Neural cell (in vitro differentiated cells): Measurements from ENCODE around the gene EFCAB6. TPM values are rescaled to one million over a fixed set of nuclear protein-coding genes. Genes with fewer than 3 reads are reported as not detected.

Experiments
- H2AFZ ChIP-seq: fragments of 200-600, 300-800 bp; sonication (generic), shearing (Covaris generic); 2 replicates; pipeline ENCODE4 v1.6.0; 2014; ENCODE audit warnings: low read depth, mild to moderate bottlenecking, antibody characterized with exemption, low read length, moderate library complexity
- H3F3A ChIP-seq: fragments of 200-600 bp; shearing (Covaris generic); 2 replicates; pipeline ENCODE4 v1.6.1; 2016; ENCODE audit warnings: mild to moderate bottlenecking, moderate library complexity, mixed read lengths, antibody characterized with exemption, low read length; ENCODE audit not compliant: insufficient read depth, poor library complexity, severe bottlenecking
- H3K27ac ChIP-seq: fragments of 200-600, 300-800 bp; sonication (generic), shearing (Covaris generic); 2 replicates; pipeline ENCODE4 v1.5.1; 2014; ENCODE audit warnings: mild to moderate bottlenecking, low read length, moderate library complexity
- H3K27me3 ChIP-seq: fragments of 300-800, 200-600 bp; sonication (generic), shearing (Covaris generic); 2 replicates; pipeline ENCODE4 v1.6.0; 2014; ENCODE audit warnings: mild to moderate bottlenecking, low read depth, low read length, moderate library complexity; ENCODE audit not compliant: insufficient read depth
- H3K36me3 ChIP-seq: fragments of 300-800, 200-600 bp; sonication (generic), shearing (Covaris generic); 2 replicates; pipeline ENCODE4 v1.5.1; 2014; ENCODE audit warnings: mild to moderate bottlenecking, antibody characterized with exemption, low read length, moderate library complexity; ENCODE audit not compliant: insufficient read depth
- H3K4me2 ChIP-seq: fragments of 300-800, 200-600 bp; sonication (generic), shearing (Covaris generic); 2 replicates; pipeline ENCODE4 v1.6.0; 2014; ENCODE audit warnings: mild to moderate bottlenecking, low read length
- H3K4me3 ChIP-seq: fragments of 300-800, 200-600 bp; sonication (generic), shearing (Covaris generic); 2 replicates; pipeline ENCODE4 v1.5.1; 2014; ENCODE audit warnings: mild to moderate bottlenecking, low read length, moderate library complexity
- H3K79me2 ChIP-seq: fragments of 200-600 bp; shearing (Covaris generic); replicated peaks from 2 replicates; pipeline ENCODE4 v1.6.0; 2014; ENCODE audit warnings: mild to moderate bottlenecking, low read length, moderate library complexity; ENCODE audit not compliant: insufficient read depth
- H3K9ac ChIP-seq: fragments of 300-800, 200-600 bp; sonication (generic), shearing (Covaris generic); 2 replicates; pipeline ENCODE4 v1.6.1; 2016; ENCODE audit warnings: mild to moderate bottlenecking, low read length, mixed read lengths
- H3K9me2 ChIP-seq: fragments of 200-600 bp; shearing (Covaris generic); 2 replicates; pipeline ENCODE4 v1.6.1; 2016; ENCODE audit warnings: mild to moderate bottlenecking, low read length, mixed read lengths; ENCODE audit not compliant: insufficient read depth
- H3K9me3 ChIP-seq: fragments of 200-600, 300-800 bp; sonication (generic), shearing (Covaris generic); 2 replicates; pipeline ENCODE4 v1.6.1; 2016; ENCODE audit warnings: mild to moderate bottlenecking, mixed run types, low read length, moderate library complexity, mixed read lengths
- H4K20me1 ChIP-seq: fragments of 200-600 bp; shearing (Covaris generic); 2 replicates; pipeline ENCODE4 v1.6.1; 2016; ENCODE audit warnings: mild to moderate bottlenecking, mixed run types; ENCODE audit not compliant: insufficient read depth
- EP300 ChIP-seq: fragments of 450-650 bp; conservative IDR thresholded peaks from 2 replicates; pipeline ENCODE4 v1.6.1; 2014; ENCODE audit warnings: antibody characterized with exemption, mild to moderate bottlenecking, moderate library complexity; ENCODE audit not compliant: poor library complexity, severe bottlenecking
- EZH2 ChIP-seq: fragments of 200-600, 300-800 bp; shearing (Covaris generic), sonication (generic); IDR thresholded peaks from 2 replicates; pipeline ENCODE4 v1.6.1; 2014; ENCODE audit warnings: antibody characterized with exemption, low read length, borderline replicate concordance, mild to moderate bottlenecking; ENCODE audit not compliant: insufficient read depth, poor library complexity, severe bottlenecking
- MXI1 ChIP-seq: fragments of 450-650 bp; conservative IDR thresholded peaks from 2 replicates; pipeline ENCODE4 v1.6.1; 2014; ENCODE audit warnings: antibody characterized with exemption, mild to moderate bottlenecking; ENCODE audit not compliant: poor library complexity, severe bottlenecking
- POLR2AphosphoS5 ChIP-seq: IDR thresholded peaks from 2 replicates; pipeline ENCODE4 v1.6.1; 2012
- RAD21 ChIP-seq: fragments of 450-650 bp; conservative IDR thresholded peaks from 2 replicates; pipeline ENCODE4 v1.6.1; 2014; ENCODE audit warnings: antibody characterized with exemption, mild to moderate bottlenecking, moderate library complexity
- REST ChIP-seq: IDR thresholded peaks from 2 replicates; pipeline ENCODE4 v1.6.1; 2012; ENCODE audit warnings: borderline replicate concordance
- SMC3 ChIP-seq: fragments of 450-650 bp; conservative IDR thresholded peaks from 2 replicates; pipeline ENCODE4 v1.6.1; 2014; ENCODE audit warnings: antibody characterized with exemption, mild to moderate bottlenecking, moderate library complexity; ENCODE audit not compliant: poor library complexity
- TAF1 ChIP-seq: IDR thresholded peaks from 2 replicates; pipeline ENCODE4 v1.6.1; 2012; ENCODE audit warnings: low read depth
- polyA plus RNA-seq: library from polyadenylated mRNA; depleted of rRNA; stranded (reverse); fragments of >200 nt; gene quantifications from 2 replicates; pipeline ENCODE4 v1.2.3, GENCODE V29; 2014
- TF ChIP-seq, protein P1 (sequence below): fragments of 450-650 bp; IDR thresholded peaks from 2 replicates; pipeline ENCODE4 v1.5.1; 2014; ENCODE audit warnings: antibody characterized with exemption, mild to moderate bottlenecking, moderate library complexity; ENCODE audit not compliant: poor library complexity, severe bottlenecking

The EFCAB6 gene
- polyA plus RNA-seq, 1 donor from 2014 or later, result 1.4 TPM

DNA sequence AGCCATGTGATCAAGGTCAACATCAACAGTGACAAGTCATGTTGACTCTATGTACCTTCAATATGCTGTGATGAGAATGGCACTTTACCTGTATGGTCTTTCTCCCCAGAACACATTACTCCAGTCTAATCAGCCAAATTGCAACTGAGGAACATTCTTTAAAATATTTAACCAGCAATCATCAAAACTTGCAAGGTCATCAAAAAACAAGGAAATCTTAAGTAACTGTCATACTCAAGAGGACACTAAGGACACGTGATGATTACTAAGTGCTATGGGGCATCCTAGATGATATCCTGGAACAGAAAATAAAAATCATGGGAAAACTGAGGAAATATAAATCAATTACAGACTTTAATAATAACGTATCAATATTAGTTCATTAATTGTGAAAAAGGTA, 118.9 kb downstream of the EFCAB6 start:
- TF ChIP-seq SMC3 (no peak), EZH2 (no peak), POLR2AphosphoS5 (no peak), EP300 (no peak), REST (no peak), MXI1 (no peak), RAD21 (no peak), TAF1 (no peak)
- TF ChIP-seq, protein P1, sequence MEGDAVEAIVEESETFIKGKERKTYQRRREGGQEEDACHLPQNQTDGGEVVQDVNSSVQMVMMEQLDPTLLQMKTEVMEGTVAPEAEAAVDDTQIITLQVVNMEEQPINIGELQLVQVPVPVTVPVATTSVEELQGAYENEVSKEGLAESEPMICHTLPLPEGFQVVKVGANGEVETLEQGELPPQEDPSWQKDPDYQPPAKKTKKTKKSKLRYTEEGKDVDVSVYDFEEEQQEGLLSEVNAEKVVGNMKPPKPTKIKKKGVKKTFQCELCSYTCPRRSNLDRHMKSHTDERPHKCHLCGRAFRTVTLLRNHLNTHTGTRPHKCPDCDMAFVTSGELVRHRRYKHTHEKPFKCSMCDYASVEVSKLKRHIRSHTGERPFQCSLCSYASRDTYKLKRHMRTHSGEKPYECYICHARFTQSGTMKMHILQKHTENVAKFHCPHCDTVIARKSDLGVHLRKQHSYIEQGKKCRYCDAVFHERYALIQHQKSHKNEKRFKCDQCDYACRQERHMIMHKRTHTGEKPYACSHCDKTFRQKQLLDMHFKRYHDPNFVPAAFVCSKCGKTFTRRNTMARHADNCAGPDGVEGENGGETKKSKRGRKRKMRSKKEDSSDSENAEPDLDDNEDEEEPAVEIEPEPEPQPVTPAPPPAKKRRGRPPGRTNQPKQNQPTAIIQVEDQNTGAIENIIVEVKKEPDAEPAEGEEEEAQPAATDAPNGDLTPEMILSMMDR, result no peak
- Histone ChIP-seq H3K9me2 (no peaks in the 10 kb centered on the region), H3K9ac (no peak overlapping the region), H4K20me1 (no peaks in the 10 kb centered on the region), H3K27me3 (no peaks in the 10 kb centered on the region), H3K4me2 (no peak overlapping the region), H2AFZ (no peak overlapping the region), H3F3A (no peaks in the 10 kb centered on the region), H3K9me3 (no peaks in the 10 kb centered on the region), H3K79me2 (no peaks in the 10 kb centered on the region), H3K36me3 (no peaks in the 10 kb centered on the region), H3K27ac (no peak overlapping the region), H3K4me3 (no peak overlapping the region)

DNA sequence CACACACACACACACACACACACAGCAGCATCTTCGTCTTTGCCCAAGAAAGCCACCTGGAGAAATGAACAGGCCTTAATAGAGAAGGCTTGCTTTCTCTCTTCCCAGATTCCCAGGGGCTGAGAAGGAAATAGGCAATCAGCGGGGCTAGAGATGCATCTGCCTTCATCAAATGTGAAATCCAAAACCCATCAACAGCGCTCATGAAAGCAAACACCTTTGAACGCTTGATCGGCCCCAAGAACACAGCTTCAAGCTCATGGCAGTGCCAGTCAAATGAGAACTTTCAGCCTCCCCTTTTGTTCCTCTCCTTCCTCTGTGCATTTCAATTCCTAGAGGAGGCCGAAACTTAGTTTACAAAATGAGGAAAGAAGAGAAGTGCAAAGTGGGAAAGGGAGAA, 122.7 kb downstream of the EFCAB6 start:
- no peaks in the 10 kb centered on the region for H4K20me1 ChIP-seq
- no peak overlapping the region for H3K4me2 ChIP-seq
- H3K9me3 ChIP-seq, result no peaks in the 10 kb centered on the region
- no peak overlapping the region for H3K9ac ChIP-seq
- no peaks in the 10 kb centered on the region for H3K27me3 ChIP-seq
- TF ChIP-seq REST (no peak), SMC3 (no peak), POLR2AphosphoS5 (no peak), EP300 (no peak), RAD21 (no peak), MXI1 (no peak), TAF1 (no peak), EZH2 (no peak)
- TF ChIP-seq, protein P1, result no peak
- no peaks in the 10 kb centered on the region for H3K9me2 ChIP-seq
- H3K36me3 ChIP-seq, result no peaks in the 10 kb centered on the region
- H3K79me2 ChIP-seq, result no peaks in the 10 kb centered on the region
- H3K27ac ChIP-seq, result no peak overlapping the region
- H3K4me3 ChIP-seq, result no peak overlapping the region
- H2AFZ ChIP-seq, result no peak overlapping the region
- H3F3A ChIP-seq, result no peaks in the 10 kb centered on the region
